HepG2 (cell line): ENCODE results near the gene ART4. TPM values are rescaled to one million over a fixed set of nuclear protein-coding genes. Genes with fewer than 3 reads are reported as not detected.

Source experiments
- PRDM4 ChIP-seq: sonication (generic); formaldehyde crosslinking; IDR thresholded peaks from 2 replicates; pipeline ENCODE4 v1.9.0; 2021; ENCODE audit warnings: missing genetic modification reagents, borderline replicate concordance
- TRIM24 ChIP-seq: sonication (generic); formaldehyde crosslinking; IDR thresholded peaks from 2 replicates; pipeline ENCODE4 v1.8.0; 2022; ENCODE audit warnings: mild to moderate bottlenecking, missing genetic modification reagents
- XBP1 ChIP-seq: sonication (generic); formaldehyde crosslinking; IDR thresholded peaks from 2 replicates; pipeline ENCODE4 v1.5.0; 2020; ENCODE audit warnings: missing genetic modification reagents
- ZFY ChIP-seq: sonication (generic); formaldehyde crosslinking; IDR thresholded peaks from 2 replicates; pipeline ENCODE4 v1.4.0; 2020; ENCODE audit warnings: missing genetic modification reagents
- ZNF138 ChIP-seq: sonication (generic); formaldehyde crosslinking; IDR thresholded peaks from 2 replicates; pipeline ENCODE4 v1.5.0; 2020; ENCODE audit warnings: mild to moderate bottlenecking, low read depth, missing genetic modification reagents
- ZNF318 ChIP-seq: sonication (generic); formaldehyde crosslinking; IDR thresholded peaks from 2 replicates; pipeline ENCODE4 v1.4.0; 2020; ENCODE audit warnings: mild to moderate bottlenecking, missing genetic modification reagents
- polyA plus RNA-seq, 8 experiments: library from polyadenylated mRNA; depleted of rRNA in 3 of 8; stranded (reverse) in 7 of 8; unstranded in 1 of 8; fragments of >200 nt; fragmentation: Illumina TruSeq in 4 of 8; extraction: Trizol in 4 of 8; gene quantifications; 2 replicates each; pipeline versions ENCODE4 v1.2.1 to v1.2.3, GENCODE V29; 2011 to 2016; ENCODE audit warnings: low read depth in 4 of 8, missing spikeins in 1 of 8, mixed read lengths in 1 of 8; ENCODE audit not compliant: insufficient read depth in 1 of 8
- total RNA-seq, 5 experiments: library from RNA; depleted of rRNA; stranded (reverse); fragments of >200 nt; fragmentation: Illumina TruSeq; extraction: Trizol; gene quantifications; 2 replicates each; pipeline ENCODE4 v1.2.3, GENCODE V29; 2016; ENCODE audit warnings: low read depth in 1 of 5

ART4 gene
- total and polyA plus RNA-seq, 2 of the 13 experiments (the other 11 are each of a cell fraction or from before 2014, with no cell fraction given) = 17.6 to 20.3 TPM

GRCh38 chr12:14785568-14785967 is 57.8 kb downstream of the ART4 start (continued):
- TF ChIP-seq PRDM4 (CRISPR knock-in tag) = no peak
- TF ChIP-seq ZNF318 (CRISPR knock-in tag) = no peak
- no peak for TF ChIP-seq TRIM24 (CRISPR knock-in tag)
- TF ChIP-seq ZNF138 (CRISPR knock-in tag) = no peak
- TF ChIP-seq ZFY = no peak
- TF ChIP-seq XBP1 (CRISPR knock-in tag) = no peak
